ENCODE data around the gene EVL.

DNA sequence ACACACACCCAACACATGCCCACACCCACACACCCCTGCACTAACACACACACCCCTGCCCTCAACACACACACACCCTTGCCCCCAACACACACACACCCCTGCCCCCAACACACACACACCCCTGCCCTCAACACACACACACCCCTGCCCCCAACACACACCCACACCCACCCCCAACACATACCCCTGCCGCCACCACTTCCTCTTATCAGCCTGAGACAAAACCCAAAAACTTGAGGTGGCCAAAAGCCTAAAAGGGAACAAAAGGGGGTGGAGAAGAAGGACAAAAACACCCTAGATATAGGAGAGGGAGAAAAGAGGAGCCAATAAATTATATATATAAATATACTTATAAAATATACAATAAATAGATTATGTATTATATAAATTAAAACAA lies 103.3 kb downstream of the EVL start:
- TF ChIP-seq CTCF (IDR thresholded peaks at IDR 0.05) = no peak
- TF ChIP-seq POLR2A (IDR thresholded peaks at IDR 0.05) = no peak

Measured in testis (tissue), 2 donors.